DMS 273 treated with DMSO at 0.1 percent for 48 hours (cell line): ENCODE data around the gene FBXO48.

ENCODE experiments used
- DNase-seq: peaks from one replicate; lab custom pipeline; 2025; lab: John Stamatoyannopoulos, UW

FBXO48 gene

DNA sequence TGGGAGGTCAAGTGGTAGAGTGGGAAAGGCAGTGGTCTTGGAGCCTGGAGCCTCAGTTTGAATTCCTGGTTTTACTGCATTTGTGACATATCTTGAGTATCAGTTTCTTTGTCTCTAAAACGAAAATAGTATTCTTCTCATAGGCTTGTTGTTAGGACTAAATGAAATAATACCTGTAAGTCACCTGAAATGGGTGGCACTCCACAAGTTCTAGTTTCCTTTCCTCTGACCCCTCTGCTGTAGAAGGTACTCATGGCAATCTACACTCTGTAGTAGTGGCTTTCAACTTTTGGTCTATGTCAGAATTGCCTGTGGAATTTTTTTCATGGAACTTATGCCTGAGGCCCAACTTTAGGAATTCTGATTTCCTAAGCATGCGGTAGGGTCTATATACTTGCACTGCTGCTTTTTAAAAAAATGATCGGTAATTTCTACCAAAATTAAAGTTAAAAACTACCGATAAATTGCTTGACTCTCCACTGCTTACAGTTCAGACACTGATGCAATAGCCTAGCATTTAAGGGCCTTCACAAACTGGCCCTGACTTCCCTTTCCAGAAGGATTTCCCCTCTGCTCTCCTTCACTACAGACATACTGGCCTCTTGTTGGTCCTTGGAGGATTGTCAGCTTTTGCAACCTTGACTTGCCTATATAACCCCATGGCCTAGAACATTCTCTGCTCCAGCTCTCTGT, 54.8 kb downstream of the FBXO48 start:
- no peak for DNase-seq

DNA sequence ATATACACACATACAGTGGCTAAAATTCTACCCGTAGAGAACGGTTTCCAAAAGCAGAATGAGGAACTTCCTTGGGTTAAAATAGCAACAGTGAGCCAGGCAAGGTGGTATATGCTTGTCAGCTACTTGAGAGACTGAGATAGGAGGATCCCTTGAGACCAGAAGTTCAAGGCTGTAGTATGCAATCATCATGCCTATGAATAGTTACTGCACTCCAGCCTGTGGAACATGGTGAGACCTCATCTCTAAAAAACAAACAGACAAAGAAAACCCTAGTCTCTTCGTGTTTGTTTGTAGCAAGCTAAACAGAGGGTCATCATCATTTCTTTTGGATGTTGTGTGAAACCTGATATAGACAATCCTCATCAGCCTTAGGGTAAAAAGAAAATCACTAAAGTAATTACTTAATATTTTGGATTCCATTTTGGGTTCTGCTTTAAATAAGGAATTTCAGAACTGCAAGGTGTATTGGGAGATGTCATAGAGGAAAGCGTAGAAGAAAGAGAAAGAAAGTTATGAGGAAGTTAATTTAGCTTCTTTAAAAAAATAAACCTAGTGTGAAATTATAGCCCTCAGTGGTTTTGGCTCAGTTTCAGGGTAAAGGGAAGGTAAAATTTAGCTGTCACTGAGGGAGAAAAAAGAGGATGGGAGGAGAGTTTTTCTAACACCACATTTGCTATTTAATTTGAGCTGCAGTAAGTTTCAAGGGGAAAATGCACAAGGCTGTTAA, 55.5 kb downstream of the FBXO48 start:
- no peak for DNase-seq
